Endothelial cell of umbilical vein (primary cell): ENCODE results near the gene SLC35D2.

Source experiments
- EZH2 ChIP-seq: IDR thresholded peaks from 2 replicates; pipeline ENCODE4 v1.6.1; 2012; ENCODE audit warnings: borderline replicate concordance, low read depth, mild to moderate bottlenecking, moderate library complexity, low read length, inconsistent platforms; ENCODE audit not compliant: severe bottlenecking
- MAX ChIP-seq: IDR thresholded peaks from 2 replicates; pipeline ENCODE4 v1.6.1; 2011; ENCODE audit not compliant: insufficient read depth, insufficient read length
- POLR2A ChIP-seq: IDR thresholded peaks from 2 replicates; pipeline ENCODE4 v1.6.1; 2012; ENCODE audit warnings: low read depth, mild to moderate bottlenecking, control low read depth, low read length
- POLR2AphosphoS5 ChIP-seq: IDR thresholded peaks from 2 replicates; pipeline ENCODE4 v1.6.1; 2012; ENCODE audit warnings: low read depth, mild to moderate bottlenecking, control low read depth, low read length, moderate library complexity; ENCODE audit not compliant: insufficient read depth
- TF ChIP-seq, protein P1 (sequence below), 2 donors: IDR thresholded peaks; 1 replicate in 1 of 2; 2 replicates in 1 of 2; pipeline ENCODE4 v1.5.1; 2011; ENCODE audit warnings: low read length in 2 of 2, mild to moderate bottlenecking in 2 of 2, moderate library complexity in 2 of 2, control low read depth in 1 of 2, inconsistent platforms in 1 of 2, low read depth in 1 of 2; ENCODE audit not compliant: insufficient read depth in 1 of 2; ENCODE audit errors: extremely low read depth in 1 of 2

DNA sequence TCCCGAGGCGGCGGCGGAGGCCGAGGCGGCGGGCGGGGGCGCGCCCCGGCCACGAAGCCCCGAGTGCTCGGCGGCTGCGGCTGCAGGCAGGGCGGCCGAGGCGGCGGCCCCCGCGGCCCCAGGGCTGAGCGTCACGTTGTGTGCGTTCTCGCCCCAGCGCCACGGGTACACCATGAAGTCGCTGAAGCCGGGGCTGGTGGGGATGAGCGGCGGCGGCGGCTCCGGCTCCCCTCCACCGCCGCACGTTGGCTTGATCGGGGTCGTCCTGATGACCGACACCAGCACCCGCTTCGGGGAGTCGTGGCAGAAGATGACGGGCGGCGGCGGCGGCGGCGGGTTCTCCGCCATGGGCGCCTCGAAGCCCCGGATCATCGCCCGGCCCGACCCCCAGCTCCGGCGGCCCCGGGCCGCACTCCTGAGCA, 34.2 kb upstream of the SLC35D2 start:
- TF ChIP-seq, protein P1, sequence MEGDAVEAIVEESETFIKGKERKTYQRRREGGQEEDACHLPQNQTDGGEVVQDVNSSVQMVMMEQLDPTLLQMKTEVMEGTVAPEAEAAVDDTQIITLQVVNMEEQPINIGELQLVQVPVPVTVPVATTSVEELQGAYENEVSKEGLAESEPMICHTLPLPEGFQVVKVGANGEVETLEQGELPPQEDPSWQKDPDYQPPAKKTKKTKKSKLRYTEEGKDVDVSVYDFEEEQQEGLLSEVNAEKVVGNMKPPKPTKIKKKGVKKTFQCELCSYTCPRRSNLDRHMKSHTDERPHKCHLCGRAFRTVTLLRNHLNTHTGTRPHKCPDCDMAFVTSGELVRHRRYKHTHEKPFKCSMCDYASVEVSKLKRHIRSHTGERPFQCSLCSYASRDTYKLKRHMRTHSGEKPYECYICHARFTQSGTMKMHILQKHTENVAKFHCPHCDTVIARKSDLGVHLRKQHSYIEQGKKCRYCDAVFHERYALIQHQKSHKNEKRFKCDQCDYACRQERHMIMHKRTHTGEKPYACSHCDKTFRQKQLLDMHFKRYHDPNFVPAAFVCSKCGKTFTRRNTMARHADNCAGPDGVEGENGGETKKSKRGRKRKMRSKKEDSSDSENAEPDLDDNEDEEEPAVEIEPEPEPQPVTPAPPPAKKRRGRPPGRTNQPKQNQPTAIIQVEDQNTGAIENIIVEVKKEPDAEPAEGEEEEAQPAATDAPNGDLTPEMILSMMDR (IDR thresholded peaks at IDR 0.05; ENCODE audit: extremely low read depth in 1 of 2, insufficient read depth in 1 of 2, low read depth in 1 of 2, low read length in 2 of 2): no peak
- TF ChIP-seq POLR2AphosphoS5 (no peak), POLR2A (no peak), EZH2 (no peak), MAX (no peak)
